Mesendoderm (in vitro differentiated cells): ENCODE data around the gene ACTL7B.

ENCODE experiments used
- DNase-seq: peaks from one replicate; pipeline ENCODE4 v3.0.0; 2013
- H2AK5ac ChIP-seq: 2 replicates; pipeline ENCODE4 v1.6.1; 2013; ENCODE audit warnings: low read length, inconsistent platforms
- H2BK120ac ChIP-seq: 2 replicates; pipeline ENCODE4 v1.6.1; 2013; ENCODE audit warnings: low read depth, mild to moderate bottlenecking, low read length, moderate library complexity, mixed read lengths
- H2BK15ac ChIP-seq: replicated peaks from 2 replicates; pipeline ENCODE4 v1.6.1; 2013; ENCODE audit warnings: low read depth, mild to moderate bottlenecking, moderate library complexity
- H2BK5ac ChIP-seq: 2 replicates; pipeline ENCODE4 v1.6.1; 2013; ENCODE audit warnings: low read length, inconsistent platforms
- H3K18ac ChIP-seq: 2 replicates; pipeline ENCODE4 v1.6.1; 2013; ENCODE audit warnings: mild to moderate bottlenecking, low read length, mixed read lengths
- H3K23ac ChIP-seq: one replicate; pipeline ENCODE4 v1.6.1; 2013; ENCODE audit warnings: low read length
- H3K27ac ChIP-seq: 2 replicates; pipeline ENCODE4 v1.5.1; 2013; ENCODE audit warnings: low read depth, mild to moderate bottlenecking, inconsistent platforms, low read length, moderate library complexity
- H3K27me3 ChIP-seq: 2 replicates; pipeline ENCODE4 v1.6.1; 2013; ENCODE audit warnings: low read length, control low read depth, mild to moderate bottlenecking, inconsistent platforms; ENCODE audit not compliant: insufficient read depth, poor library complexity
- H3K36me3 ChIP-seq: 2 replicates; pipeline ENCODE4 v1.6.1; 2013; ENCODE audit warnings: low read length, inconsistent platforms; ENCODE audit not compliant: control insufficient read depth, insufficient read depth
- H3K4ac ChIP-seq: one replicate; pipeline ENCODE4 v1.6.1; 2013; ENCODE audit warnings: low read depth, mild to moderate bottlenecking, low read length, moderate library complexity
- H3K4me1 ChIP-seq: 2 replicates; pipeline ENCODE4 v1.6.1; 2013; ENCODE audit warnings: low read depth, low read length, inconsistent platforms; ENCODE audit not compliant: control insufficient read depth
- H3K4me2 ChIP-seq: 2 replicates; pipeline ENCODE4 v1.6.1; 2013; ENCODE audit warnings: low read length
- H3K4me3 ChIP-seq: 2 replicates; pipeline ENCODE4 v1.5.1; 2013; ENCODE audit warnings: mild to moderate bottlenecking, low read length
- H3K56ac ChIP-seq: one replicate; pipeline ENCODE4 v1.6.1; 2013; ENCODE audit warnings: low read length
- H3K79me1 ChIP-seq: 2 replicates; pipeline ENCODE4 v1.6.1; 2013; ENCODE audit warnings: low read length, inconsistent platforms
- H3K79me2 ChIP-seq: 2 replicates; pipeline ENCODE4 v1.6.1; 2013; ENCODE audit warnings: mild to moderate bottlenecking, low read length; ENCODE audit not compliant: control insufficient read depth, insufficient read depth
- H3K9ac ChIP-seq: 2 replicates; pipeline ENCODE4 v1.6.1; 2013; ENCODE audit warnings: low read length, inconsistent platforms
- H4K5ac ChIP-seq: one replicate; pipeline ENCODE4 v1.6.1; 2013; ENCODE audit warnings: low read length
- H4K8ac ChIP-seq: one replicate; pipeline ENCODE4 v1.6.1; 2013; ENCODE audit warnings: low read depth, mild to moderate bottlenecking, control low read depth, low read length, moderate library complexity
- WGBS: extraction: QIAGEN DNeasy Blood & Tissue Kit; methylation state at CpG from one replicate; pipeline ENCODE4 v1.1.7; 2013; ENCODE audit warnings: low lambda C conversion rate, missing lambda C conversion rate; ENCODE audit not compliant: insufficient coverage; ENCODE audit errors: extremely low coverage; 5-methylcytosine and 5-hydroxymethylcytosine counted together

ACTL7B gene

DNA sequence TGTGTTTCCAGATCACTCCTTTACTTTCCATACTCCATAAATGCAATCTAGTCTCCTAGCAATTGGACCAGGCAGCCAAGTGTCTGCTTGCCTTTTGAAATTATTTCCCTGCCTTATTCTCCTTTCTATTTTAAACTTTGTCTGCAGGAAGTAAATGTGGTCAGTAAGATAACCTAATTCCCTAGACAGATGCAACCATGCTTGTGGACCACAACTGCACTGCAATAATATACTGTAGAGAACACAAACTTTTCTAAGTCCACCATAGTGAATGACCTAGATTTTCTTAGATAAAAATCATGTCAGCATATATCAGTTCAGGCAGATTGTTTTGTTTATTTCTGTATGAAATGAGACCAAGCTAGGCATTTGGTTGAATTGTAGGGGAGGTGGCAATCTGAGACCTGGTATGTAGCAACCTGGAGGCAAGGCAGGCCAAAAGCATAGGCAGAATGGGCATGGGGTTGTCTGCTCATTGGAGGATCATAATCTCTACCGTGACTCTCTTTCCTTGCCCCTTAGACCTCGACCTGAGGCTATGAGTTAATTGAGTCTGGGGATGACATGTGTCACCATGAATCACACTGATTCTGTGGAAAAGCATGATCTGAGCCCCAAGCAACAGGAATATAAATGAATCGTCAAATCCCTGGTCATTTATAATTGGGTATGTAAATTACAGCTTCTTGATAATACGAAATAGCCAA lies 20.7 kb downstream of the ACTL7B start:
- Histone ChIP-seq H4K8ac (no peak overlapping the region), H2BK120ac (no peak overlapping the region), H4K5ac (no peak overlapping the region), H2BK5ac (no peak overlapping the region), H3K79me1 (no peaks in the 10 kb centered on the region), H3K27me3 (no peaks in the 10 kb centered on the region), H2BK15ac (no peak overlapping the region), H3K9ac (no peak overlapping the region), H3K56ac (no peak overlapping the region), H3K4ac (no peak overlapping the region), H3K4me2 (no peak overlapping the region), H2AK5ac (no peak overlapping the region), H3K4me1 (no peaks in the 10 kb centered on the region), H3K36me3 (no peaks in the 10 kb centered on the region), H3K79me2 (no peaks in the 10 kb centered on the region), H3K27ac (no peak overlapping the region), H3K18ac (no peak overlapping the region), H3K23ac (no peak overlapping the region), H3K4me3 (no peak overlapping the region)
- DNase-seq, result no peak
- WGBS, result no CpG with 5 or more reads among the region's 4 CpGs

DNA sequence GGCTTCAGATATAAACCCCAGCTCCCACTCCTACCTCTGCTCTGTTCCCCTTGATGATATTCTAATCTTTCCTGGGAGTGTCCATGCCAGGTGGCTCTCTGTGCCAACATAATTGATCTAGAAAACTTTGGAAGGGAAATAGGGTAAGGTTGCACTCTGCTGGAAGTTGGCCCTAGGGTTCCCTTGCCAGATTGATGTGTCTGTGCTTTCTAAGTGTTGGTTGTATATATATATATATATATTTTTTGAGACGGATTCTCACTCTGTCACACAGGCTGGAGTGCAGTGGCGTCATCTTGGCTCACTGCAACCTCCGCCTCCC lies 23.6 kb downstream of the ACTL7B start:
- H3K4me1 ChIP-seq, result no peaks in the 10 kb centered on the region
- no peak overlapping the region for H2BK15ac ChIP-seq
- H3K4me3 ChIP-seq, result no peak overlapping the region
- no peaks in the 10 kb centered on the region for H3K36me3 ChIP-seq
- no CpG with 5 or more reads among the region's 3 CpGs for WGBS
- no peaks in the 10 kb centered on the region for H3K27me3 ChIP-seq
- H3K4ac ChIP-seq, result no peak overlapping the region
- H2BK120ac ChIP-seq, result no peak overlapping the region
- H3K18ac ChIP-seq, result no peak overlapping the region
- H3K79me2 ChIP-seq, result no peaks in the 10 kb centered on the region
- H2AK5ac ChIP-seq, result no peak overlapping the region
- DNase-seq, result no peak
- no peak overlapping the region for H4K5ac ChIP-seq
- H3K23ac ChIP-seq, result no peak overlapping the region
- no peak overlapping the region for H3K9ac ChIP-seq
- no peak overlapping the region for H2BK5ac ChIP-seq
- no peak overlapping the region for H3K56ac ChIP-seq
- H3K4me2 ChIP-seq, result no peak overlapping the region
- no peak overlapping the region for H3K27ac ChIP-seq
- H4K8ac ChIP-seq, result no peak overlapping the region
- H3K79me1 ChIP-seq, result no peaks in the 10 kb centered on the region

DNA sequence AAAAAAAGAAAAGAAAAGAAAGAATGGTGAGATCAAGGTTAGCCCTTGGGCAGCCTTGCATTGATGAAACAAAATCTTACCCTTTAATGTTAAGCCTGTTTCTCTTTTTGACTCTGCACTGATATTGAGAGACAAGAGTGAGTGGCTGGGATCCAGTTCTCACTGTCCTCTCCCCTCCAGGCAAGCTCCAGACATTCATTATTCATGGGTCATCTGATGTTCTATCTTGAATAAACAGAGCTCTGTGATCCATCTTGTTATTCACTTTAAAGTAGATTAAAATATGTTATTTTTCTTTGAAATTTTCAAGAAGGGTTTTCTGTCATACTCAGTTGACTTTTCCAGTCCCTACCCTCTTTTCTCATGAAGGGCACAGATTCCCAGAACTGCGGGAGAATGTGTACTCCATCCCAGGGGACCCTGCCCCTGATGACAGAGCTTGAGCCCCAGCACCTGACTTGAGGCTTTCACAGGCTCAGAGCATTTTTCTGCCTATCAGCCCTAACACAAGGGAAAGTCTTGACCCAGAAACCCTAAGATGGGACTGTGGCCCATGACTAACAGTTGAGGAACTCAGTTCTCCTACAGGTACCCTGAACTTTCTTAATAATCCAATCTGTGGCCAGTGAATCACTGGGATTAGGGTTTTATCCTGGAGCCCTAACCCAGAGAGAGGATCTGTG lies 24.1 kb downstream of the ACTL7B start:
- no peaks in the 10 kb centered on the region for H3K27me3 ChIP-seq
- no peaks in the 10 kb centered on the region for H3K79me1 ChIP-seq
- H4K5ac ChIP-seq, result no peak overlapping the region
- no peak overlapping the region for H3K23ac ChIP-seq
- H4K8ac ChIP-seq, result no peak overlapping the region
- no peak overlapping the region for H3K4me3 ChIP-seq
- no peak overlapping the region for H3K56ac ChIP-seq
- no peaks in the 10 kb centered on the region for H3K79me2 ChIP-seq
- no peaks in the 10 kb centered on the region for H3K36me3 ChIP-seq
- no peaks in the 10 kb centered on the region for H3K4me1 ChIP-seq
- no peak overlapping the region for H2BK15ac ChIP-seq
- no peak overlapping the region for H3K4me2 ChIP-seq
- WGBS, result no CpG with 5 or more reads among the region's 1 CpG
- no peak overlapping the region for H2BK5ac ChIP-seq
- no peak overlapping the region for H3K27ac ChIP-seq
- H2BK120ac ChIP-seq, result no peak overlapping the region
- H3K9ac ChIP-seq, result no peak overlapping the region
- no peak overlapping the region for H3K18ac ChIP-seq
- H3K4ac ChIP-seq, result no peak overlapping the region
- no peak overlapping the region for H2AK5ac ChIP-seq
- no peak for DNase-seq

DNA sequence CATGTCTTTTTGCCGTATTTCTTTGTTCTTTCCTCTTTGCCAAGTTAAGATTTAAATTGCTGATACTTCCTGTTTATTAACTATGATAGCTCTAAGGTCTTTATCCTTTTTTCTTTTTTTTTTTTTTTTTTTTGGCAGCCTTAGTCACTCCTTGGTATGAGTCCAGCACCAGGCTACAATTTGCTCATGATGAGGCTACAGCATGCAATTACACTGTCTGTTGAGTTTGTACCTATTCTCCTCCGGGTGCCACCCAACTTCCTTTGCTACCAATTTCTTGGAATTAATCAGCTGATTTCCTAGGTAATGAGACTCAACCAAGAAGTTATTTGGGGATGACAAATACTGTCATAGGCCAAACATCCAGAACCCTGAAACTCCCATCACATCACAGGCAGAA lies 25.5 kb downstream of the ACTL7B start:
- no peak overlapping the region for H3K23ac ChIP-seq
- no peaks in the 10 kb centered on the region for H3K79me1 ChIP-seq
- no peak overlapping the region for H3K4me3 ChIP-seq
- no peak overlapping the region for H3K4me2 ChIP-seq
- no peak overlapping the region for H3K56ac ChIP-seq
- no peaks in the 10 kb centered on the region for H3K79me2 ChIP-seq
- WGBS, result no CpG with 5 or more reads among the region's 2 CpGs
- no peak overlapping the region for H3K4ac ChIP-seq
- H4K5ac ChIP-seq, result no peak overlapping the region
- H2BK120ac ChIP-seq, result no peak overlapping the region
- no peak overlapping the region for H2BK5ac ChIP-seq
- no peaks in the 10 kb centered on the region for H3K4me1 ChIP-seq
- H3K27me3 ChIP-seq, result no peaks in the 10 kb centered on the region
- no peak overlapping the region for H2BK15ac ChIP-seq
- H3K9ac ChIP-seq, result no peak overlapping the region
- H2AK5ac ChIP-seq, result no peak overlapping the region
- H4K8ac ChIP-seq, result no peak overlapping the region
- H3K27ac ChIP-seq, result no peak overlapping the region
- no peak overlapping the region for H3K18ac ChIP-seq
- no peaks in the 10 kb centered on the region for H3K36me3 ChIP-seq
- no peak for DNase-seq

DNA sequence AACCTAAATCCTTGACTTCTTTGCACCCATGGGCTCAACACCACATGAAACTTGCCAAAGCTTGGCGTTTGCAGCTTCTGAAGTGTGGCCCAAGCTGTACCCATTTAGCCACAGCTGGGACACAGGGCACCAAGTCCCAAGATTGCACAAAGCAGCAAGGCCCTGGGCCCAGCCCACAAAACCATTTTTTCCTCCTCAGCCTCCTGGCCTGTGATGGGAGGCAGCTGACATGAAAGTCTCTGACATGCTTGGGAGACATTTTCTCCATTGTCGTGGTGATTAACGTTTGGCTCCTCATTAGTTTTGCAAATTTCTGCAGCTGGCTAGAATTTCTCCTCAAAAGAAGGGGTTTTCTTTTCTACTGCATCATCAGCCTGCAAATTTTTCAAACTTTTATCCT lies 32.0 kb downstream of the ACTL7B start:
- no peak overlapping the region for H3K18ac ChIP-seq
- no peak overlapping the region for H3K27ac ChIP-seq
- no peak overlapping the region for H2AK5ac ChIP-seq
- no peak overlapping the region for H3K4me2 ChIP-seq
- H3K4ac ChIP-seq, result no peak overlapping the region
- H4K5ac ChIP-seq, result no peak overlapping the region
- H3K4me1 ChIP-seq, result no peaks in the 10 kb centered on the region
- H2BK5ac ChIP-seq, result no peak overlapping the region
- no peak overlapping the region for H3K4me3 ChIP-seq
- H3K56ac ChIP-seq, result no peak overlapping the region
- DNase-seq, result no peak
- no peak overlapping the region for H2BK15ac ChIP-seq
- no peaks in the 10 kb centered on the region for H3K27me3 ChIP-seq
- H3K36me3 ChIP-seq, result no peaks in the 10 kb centered on the region
- no peak overlapping the region for H3K23ac ChIP-seq
- no peaks in the 10 kb centered on the region for H3K79me1 ChIP-seq
- no peak overlapping the region for H4K8ac ChIP-seq
- H2BK120ac ChIP-seq, result no peak overlapping the region
- no CpG with 5 or more reads among the region's 3 CpGs for WGBS
- H3K79me2 ChIP-seq, result no peaks in the 10 kb centered on the region
- no peak overlapping the region for H3K9ac ChIP-seq

DNA sequence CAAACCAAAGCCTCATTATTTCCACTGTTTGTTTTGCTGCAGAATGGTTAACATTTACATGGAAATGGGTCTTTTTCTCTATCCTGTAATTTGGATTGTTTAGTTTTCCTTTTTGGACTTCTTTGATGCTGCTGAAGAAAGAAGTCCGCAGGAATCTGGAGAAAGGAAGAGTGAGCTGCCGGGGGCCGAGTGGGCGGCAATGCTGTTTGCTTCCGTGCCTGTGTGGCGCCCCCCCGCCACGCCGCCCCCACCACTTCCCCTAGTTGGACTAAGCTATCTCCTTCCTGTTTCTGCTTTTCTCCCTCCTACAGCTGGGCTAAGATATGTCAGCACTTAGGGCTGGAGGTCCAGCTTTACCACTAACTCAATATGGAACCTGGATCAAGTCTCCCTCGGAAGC lies 39.7 kb downstream of the ACTL7B start:
- no peaks in the 10 kb centered on the region for H3K27me3 ChIP-seq
- no peak overlapping the region for H2BK120ac ChIP-seq
- H3K4me3 ChIP-seq, result no peak overlapping the region
- no peak overlapping the region for H3K27ac ChIP-seq
- no peak overlapping the region for H2AK5ac ChIP-seq
- H3K23ac ChIP-seq, result no peak overlapping the region
- H4K8ac ChIP-seq, result no peak overlapping the region
- H2BK15ac ChIP-seq, result no peak overlapping the region
- no CpG with 5 or more reads among the region's 10 CpGs for WGBS
- no peak overlapping the region for H4K5ac ChIP-seq
- H3K4me1 ChIP-seq, result no peaks in the 10 kb centered on the region
- no peak overlapping the region for H3K9ac ChIP-seq
- H3K4ac ChIP-seq, result no peak overlapping the region
- no peak overlapping the region for H3K4me2 ChIP-seq
- no peak for DNase-seq
- H3K56ac ChIP-seq, result no peak overlapping the region
- H3K36me3 ChIP-seq, result no peaks in the 10 kb centered on the region
- no peak overlapping the region for H2BK5ac ChIP-seq
- no peaks in the 10 kb centered on the region for H3K79me2 ChIP-seq
- no peaks in the 10 kb centered on the region for H3K79me1 ChIP-seq
- no peak overlapping the region for H3K18ac ChIP-seq
